ENCODE measurements around the gene C10orf67. TPM values are rescaled to one million over a fixed set of nuclear protein-coding genes. Genes with fewer than 3 reads are reported as not detected.
"Not testable (repeated sequence)": the region's sequence is repeated elsewhere in the genome, so short reads cannot be mapped to it uniquely, and the experiment has no call there.

Gene C10orf67
- total RNA-seq, 4 donors from 2014 or later = 0.21 TPM; not detected in 3

- DNase-seq = no peak
- Histone ChIP-seq H3K36me3 (no peaks in the 10 kb centered on the region), H3K27me3 (no peaks in the 10 kb centered on the region), H3K4me1 (no peaks in the 10 kb centered on the region), H3K4me3 (no peak overlapping the region), H3K9me3 (no peaks in the 10 kb centered on the region), H3K27ac (no peak overlapping the region)
- TF ChIP-seq CTCF (IDR thresholded peaks at IDR 0.05) (no peak), POLR2A (IDR thresholded peaks at IDR 0.05) (no peak)
- intact Hi-C loops (cut with DNase I; ENCODE audit: low total_unique reads) = no loop called here
Measured at GRCh38 chr10:23367896-23368595, 23.4 kb upstream of the C10orf67 start.

- H3K36me3 ChIP-seq = not testable (repeated sequence)
Measured at GRCh38 chr10:23365417-23366030, 20.9 kb upstream of the C10orf67 start.

GRCh38 chr10:23364378-23364777 lies 19.8 kb upstream of the C10orf67 start:
- Histone ChIP-seq H3K4me3 (no peak overlapping the region), H3K4me1 (no peaks in the 10 kb centered on the region), H3K36me3 (no peaks in the 10 kb centered on the region), H3K9me3 (no peaks in the 10 kb centered on the region), H3K27ac (no peak overlapping the region), H3K27me3 (no peaks in the 10 kb centered on the region)
- no peak for DNase-seq
- TF ChIP-seq POLR2A (IDR thresholded peaks at IDR 0.05) (no peak), CTCF (IDR thresholded peaks at IDR 0.05) (no peak)
- intact Hi-C loops (cut with DNase I; ENCODE audit: low total_unique reads) = no loop called here

More at GRCh38 chr10:23365417-23366030, 20.9 kb upstream of the C10orf67 start:
- H3K27me3 ChIP-seq; H3K27ac ChIP-seq; DNase-seq; H3K4me1 ChIP-seq; H3K4me3 ChIP-seq; intact Hi-C loops (cut with DNase I; ENCODE audit: low total_unique reads); H3K9me3 ChIP-seq: not testable (repeated sequence)

- intact Hi-C loops (cut with DNase I; ENCODE audit: low total_unique reads) = no loop called here
- Histone ChIP-seq H3K4me1 (no peaks in the 10 kb centered on the region), H3K9me3 (no peaks in the 10 kb centered on the region), H3K27ac (no peak overlapping the region), H3K36me3 (no peaks in the 10 kb centered on the region), H3K27me3 (no peaks in the 10 kb centered on the region), H3K4me3 (no peak overlapping the region)
- DNase-seq = no peak
- TF ChIP-seq POLR2A (IDR thresholded peaks at IDR 0.05) (no peak), CTCF (IDR thresholded peaks at IDR 0.05) (no peak)
Measured at GRCh38 chr10:23363793-23364135, 19.2 kb upstream of the C10orf67 start.

GRCh38 chr10:23362879-23363792 lies 18.5 kb upstream of the C10orf67 start:
- Histone ChIP-seq H3K27me3 (no peaks in the 10 kb centered on the region), H3K9me3 (no peaks in the 10 kb centered on the region), H3K4me3 (no peak overlapping the region), H3K4me1 (no peaks in the 10 kb centered on the region), H3K27ac (no peak overlapping the region), H3K36me3 (no peaks in the 10 kb centered on the region)
- no peak for DNase-seq
- intact Hi-C loops (cut with DNase I; ENCODE audit: low total_unique reads) = no loop called here
- TF ChIP-seq POLR2A (IDR thresholded peaks at IDR 0.05) (no peak), CTCF (IDR thresholded peaks at IDR 0.05) (no peak)

All from uterus (tissue), 4 donors.